ENCODE results near the gene FALEC. TPM values are rescaled to one million over a fixed set of nuclear protein-coding genes. Genes with fewer than 3 reads are reported as not detected.

Gene FALEC
- total and polyA plus RNA-seq, 9 of the 15 experiments (the other 6 are each of a cell fraction or from before 2014, with no cell fraction given) = 0.15 to 1.8 (median 0.53) TPM; not detected in 5

DNA sequence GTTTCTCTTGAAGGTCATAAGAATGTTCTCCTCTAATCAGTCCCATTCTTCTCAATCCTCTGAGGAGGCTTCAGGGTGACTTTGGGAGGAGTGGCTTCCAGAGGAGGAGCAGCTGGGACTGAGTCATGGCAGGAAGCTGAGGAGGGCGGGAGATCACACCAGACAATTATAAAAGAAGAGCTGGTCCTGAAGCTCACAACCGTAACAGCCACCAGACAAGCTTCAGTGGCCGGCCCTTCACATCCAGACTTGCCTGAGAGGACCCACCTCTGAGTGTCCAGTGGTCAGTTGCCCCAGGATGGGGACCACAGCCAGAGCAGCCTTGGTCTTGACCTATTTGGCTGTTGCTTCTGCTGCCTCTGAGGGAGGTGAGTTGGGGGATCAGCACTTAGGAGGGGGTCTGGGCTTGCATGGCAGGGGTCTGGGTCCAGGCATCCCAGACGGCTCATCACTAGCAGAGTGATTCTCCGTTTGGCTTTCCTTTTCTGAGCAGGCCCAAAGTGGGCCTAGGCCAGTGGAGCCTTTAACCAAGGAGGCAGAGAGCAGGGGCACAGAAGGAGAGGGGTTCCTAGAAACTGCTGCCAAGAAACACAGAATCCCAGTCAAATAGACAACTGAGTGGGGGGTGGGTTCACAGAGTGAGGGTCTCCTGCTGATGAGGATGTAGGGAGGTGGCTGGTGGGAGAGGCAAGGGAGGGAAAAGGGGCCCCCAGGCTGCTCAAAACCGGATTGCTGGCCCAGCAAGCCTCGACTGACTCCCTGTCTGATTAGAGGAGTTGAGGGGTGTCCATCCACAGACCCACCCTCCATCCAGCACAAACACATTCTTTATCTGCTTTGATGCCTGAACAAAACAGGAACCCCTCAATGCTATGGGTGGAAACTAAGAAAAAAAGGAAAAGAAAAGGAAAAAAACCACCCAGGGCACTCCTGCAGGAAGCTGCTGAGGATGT is 7.4 kb upstream of the FALEC start, which contains the start of gene ECM1 (continued):
- TF ChIP-seq, protein P1, sequence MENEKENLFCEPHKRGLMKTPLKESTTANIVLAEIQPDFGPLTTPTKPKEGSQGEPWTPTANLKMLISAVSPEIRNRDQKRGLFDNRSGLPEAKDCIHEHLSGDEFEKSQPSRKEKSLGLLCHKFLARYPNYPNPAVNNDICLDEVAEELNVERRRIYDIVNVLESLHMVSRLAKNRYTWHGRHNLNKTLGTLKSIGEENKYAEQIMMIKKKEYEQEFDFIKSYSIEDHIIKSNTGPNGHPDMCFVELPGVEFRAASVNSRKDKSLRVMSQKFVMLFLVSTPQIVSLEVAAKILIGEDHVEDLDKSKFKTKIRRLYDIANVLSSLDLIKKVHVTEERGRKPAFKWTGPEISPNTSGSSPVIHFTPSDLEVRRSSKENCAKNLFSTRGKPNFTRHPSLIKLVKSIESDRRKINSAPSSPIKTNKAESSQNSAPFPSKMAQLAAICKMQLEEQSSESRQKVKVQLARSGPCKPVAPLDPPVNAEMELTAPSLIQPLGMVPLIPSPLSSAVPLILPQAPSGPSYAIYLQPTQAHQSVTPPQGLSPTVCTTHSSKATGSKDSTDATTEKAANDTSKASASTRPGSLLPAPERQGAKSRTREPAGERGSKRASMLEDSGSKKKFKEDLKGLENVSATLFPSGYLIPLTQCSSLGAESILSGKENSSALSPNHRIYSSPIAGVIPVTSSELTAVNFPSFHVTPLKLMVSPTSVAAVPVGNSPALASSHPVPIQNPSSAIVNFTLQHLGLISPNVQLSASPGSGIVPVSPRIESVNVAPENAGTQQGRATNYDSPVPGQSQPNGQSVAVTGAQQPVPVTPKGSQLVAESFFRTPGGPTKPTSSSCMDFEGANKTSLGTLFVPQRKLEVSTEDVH (IDR thresholded peaks at IDR 0.05; ENCODE audit: low read depth, partially characterized antibody) = peak; percentile 61
- TF ChIP-seq NFXL1 (CRISPR knock-in tag; IDR thresholded peaks at IDR 0.05) (no peak), MIER1 (IDR thresholded peaks at IDR 0.05; ENCODE audit: low read depth) (peak; percentile 98), POLR2G (IDR thresholded peaks at IDR 0.05; ENCODE audit: low read depth, low read length) (peak; percentile 68), ZNF57 (CRISPR knock-in tag; IDR thresholded peaks at IDR 0.05) (no peak), POLR3A (IDR thresholded peaks at IDR 0.05; ENCODE audit: borderline replicate concordance, extremely low read depth, insufficient read depth, insufficient read length) (no peak), ZNF165 (CRISPR knock-in tag; IDR thresholded peaks at IDR 0.05; ENCODE audit: borderline replicate concordance) (no peak), HDAC8 (tag; IDR thresholded peaks at IDR 0.05) (no peak), SMAD3 (CRISPR knock-in tag; conservative IDR thresholded peaks at IDR 0.05) (no peak), BCL6 (CRISPR knock-in tag; IDR thresholded peaks at IDR 0.05) (no peak), ZNF384 (IDR thresholded peaks at IDR 0.05; ENCODE audit: low read depth, low read length) (no peak), FOXJ2 (tag; IDR thresholded peaks at IDR 0.05) (no peak), HNRNPH1 (optimal IDR thresholded peaks at IDR 0.05; ENCODE audit: low read depth, low read length) (no peak), KHSRP (IDR thresholded peaks at IDR 0.05) (no peak)
- TF ChIP-seq, protein P2, sequence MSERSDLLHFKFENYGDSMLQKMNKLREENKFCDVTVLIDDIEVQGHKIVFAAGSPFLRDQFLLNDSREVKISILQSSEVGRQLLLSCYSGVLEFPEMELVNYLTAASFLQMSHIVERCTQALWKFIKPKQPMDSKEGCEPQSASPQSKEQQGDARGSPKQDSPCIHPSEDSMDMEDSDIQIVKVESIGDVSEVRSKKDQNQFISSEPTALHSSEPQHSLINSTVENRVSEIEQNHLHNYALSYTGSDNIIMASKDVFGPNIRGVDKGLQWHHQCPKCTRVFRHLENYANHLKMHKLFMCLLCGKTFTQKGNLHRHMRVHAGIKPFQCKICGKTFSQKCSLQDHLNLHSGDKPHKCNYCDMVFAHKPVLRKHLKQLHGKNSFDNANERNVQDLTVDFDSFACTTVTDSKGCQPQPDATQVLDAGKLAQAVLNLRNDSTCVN (CRISPR knock-in tag; IDR thresholded peaks at IDR 0.05) = 0 out of 2 replicates have a peak, but pooled peaks have one; percentile 43
- TF ChIP-seq, protein P3, sequence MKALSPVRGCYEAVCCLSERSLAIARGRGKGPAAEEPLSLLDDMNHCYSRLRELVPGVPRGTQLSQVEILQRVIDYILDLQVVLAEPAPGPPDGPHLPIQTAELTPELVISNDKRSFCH (CRISPR knock-in tag; IDR thresholded peaks at IDR 0.05) = no peak
- TF ChIP-seq, protein P3 (tag; IDR thresholded peaks at IDR 0.05) = no peak
- TF ChIP-seq, protein P4, sequence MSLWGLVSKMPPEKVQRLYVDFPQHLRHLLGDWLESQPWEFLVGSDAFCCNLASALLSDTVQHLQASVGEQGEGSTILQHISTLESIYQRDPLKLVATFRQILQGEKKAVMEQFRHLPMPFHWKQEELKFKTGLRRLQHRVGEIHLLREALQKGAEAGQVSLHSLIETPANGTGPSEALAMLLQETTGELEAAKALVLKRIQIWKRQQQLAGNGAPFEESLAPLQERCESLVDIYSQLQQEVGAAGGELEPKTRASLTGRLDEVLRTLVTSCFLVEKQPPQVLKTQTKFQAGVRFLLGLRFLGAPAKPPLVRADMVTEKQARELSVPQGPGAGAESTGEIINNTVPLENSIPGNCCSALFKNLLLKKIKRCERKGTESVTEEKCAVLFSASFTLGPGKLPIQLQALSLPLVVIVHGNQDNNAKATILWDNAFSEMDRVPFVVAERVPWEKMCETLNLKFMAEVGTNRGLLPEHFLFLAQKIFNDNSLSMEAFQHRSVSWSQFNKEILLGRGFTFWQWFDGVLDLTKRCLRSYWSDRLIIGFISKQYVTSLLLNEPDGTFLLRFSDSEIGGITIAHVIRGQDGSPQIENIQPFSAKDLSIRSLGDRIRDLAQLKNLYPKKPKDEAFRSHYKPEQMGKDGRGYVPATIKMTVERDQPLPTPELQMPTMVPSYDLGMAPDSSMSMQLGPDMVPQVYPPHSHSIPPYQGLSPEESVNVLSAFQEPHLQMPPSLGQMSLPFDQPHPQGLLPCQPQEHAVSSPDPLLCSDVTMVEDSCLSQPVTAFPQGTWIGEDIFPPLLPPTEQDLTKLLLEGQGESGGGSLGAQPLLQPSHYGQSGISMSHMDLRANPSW (CRISPR knock-in tag; IDR thresholded peaks at IDR 0.05) = no peak
- TF ChIP-seq, protein P5, sequence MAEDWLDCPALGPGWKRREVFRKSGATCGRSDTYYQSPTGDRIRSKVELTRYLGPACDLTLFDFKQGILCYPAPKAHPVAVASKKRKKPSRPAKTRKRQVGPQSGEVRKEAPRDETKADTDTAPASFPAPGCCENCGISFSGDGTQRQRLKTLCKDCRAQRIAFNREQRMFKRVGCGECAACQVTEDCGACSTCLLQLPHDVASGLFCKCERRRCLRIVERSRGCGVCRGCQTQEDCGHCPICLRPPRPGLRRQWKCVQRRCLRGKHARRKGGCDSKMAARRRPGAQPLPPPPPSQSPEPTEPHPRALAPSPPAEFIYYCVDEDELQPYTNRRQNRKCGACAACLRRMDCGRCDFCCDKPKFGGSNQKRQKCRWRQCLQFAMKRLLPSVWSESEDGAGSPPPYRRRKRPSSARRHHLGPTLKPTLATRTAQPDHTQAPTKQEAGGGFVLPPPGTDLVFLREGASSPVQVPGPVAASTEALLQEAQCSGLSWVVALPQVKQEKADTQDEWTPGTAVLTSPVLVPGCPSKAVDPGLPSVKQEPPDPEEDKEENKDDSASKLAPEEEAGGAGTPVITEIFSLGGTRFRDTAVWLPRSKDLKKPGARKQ (CRISPR knock-in tag; IDR thresholded peaks at IDR 0.05) = no peak

Data from K562 (cell line).